Lower leg skin (tissue), 3 donors: Measurements from ENCODE around the gene MTHFSD.

Source experiments
- POLR2A ChIP-seq, 2 donors: fragments of 450-650 bp; IDR thresholded peaks; one replicate each; pipeline ENCODE4 v1.6.1; 2016 to 2017; ENCODE audit warnings: antibody characterized with exemption in 2 of 2, mild to moderate bottlenecking in 1 of 2, moderate library complexity in 1 of 2
- TF ChIP-seq, protein P1 (sequence below), 3 donors: fragments of 450-650 bp; IDR thresholded peaks; one replicate each; pipeline ENCODE4 v1.5.1; 2016; ENCODE audit warnings: antibody characterized with exemption in 3 of 3, mild to moderate bottlenecking in 3 of 3, moderate library complexity in 2 of 3

DNA sequence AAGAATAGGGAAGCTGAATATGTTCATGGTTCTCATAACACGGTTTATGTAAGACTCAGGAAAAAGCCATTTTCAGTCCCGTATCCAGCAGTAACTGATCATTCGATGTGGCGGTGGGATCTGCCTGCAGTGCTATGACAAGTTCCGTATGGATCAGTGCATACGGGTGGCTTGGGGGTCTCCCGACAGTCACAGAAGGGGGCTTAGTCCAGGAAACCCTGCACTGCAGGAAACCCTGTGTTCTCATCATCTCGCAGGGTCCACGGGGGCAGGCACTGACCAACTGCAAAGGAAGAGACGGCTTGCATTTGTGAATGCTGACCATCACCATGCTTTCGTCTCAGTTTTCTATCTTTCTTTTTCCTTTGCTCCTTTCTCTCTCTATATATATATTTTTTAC lies 7.7 kb downstream of the MTHFSD start:
- TF ChIP-seq, protein P1, sequence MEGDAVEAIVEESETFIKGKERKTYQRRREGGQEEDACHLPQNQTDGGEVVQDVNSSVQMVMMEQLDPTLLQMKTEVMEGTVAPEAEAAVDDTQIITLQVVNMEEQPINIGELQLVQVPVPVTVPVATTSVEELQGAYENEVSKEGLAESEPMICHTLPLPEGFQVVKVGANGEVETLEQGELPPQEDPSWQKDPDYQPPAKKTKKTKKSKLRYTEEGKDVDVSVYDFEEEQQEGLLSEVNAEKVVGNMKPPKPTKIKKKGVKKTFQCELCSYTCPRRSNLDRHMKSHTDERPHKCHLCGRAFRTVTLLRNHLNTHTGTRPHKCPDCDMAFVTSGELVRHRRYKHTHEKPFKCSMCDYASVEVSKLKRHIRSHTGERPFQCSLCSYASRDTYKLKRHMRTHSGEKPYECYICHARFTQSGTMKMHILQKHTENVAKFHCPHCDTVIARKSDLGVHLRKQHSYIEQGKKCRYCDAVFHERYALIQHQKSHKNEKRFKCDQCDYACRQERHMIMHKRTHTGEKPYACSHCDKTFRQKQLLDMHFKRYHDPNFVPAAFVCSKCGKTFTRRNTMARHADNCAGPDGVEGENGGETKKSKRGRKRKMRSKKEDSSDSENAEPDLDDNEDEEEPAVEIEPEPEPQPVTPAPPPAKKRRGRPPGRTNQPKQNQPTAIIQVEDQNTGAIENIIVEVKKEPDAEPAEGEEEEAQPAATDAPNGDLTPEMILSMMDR (IDR thresholded peaks at IDR 0.05), result no peak
- TF ChIP-seq POLR2A (IDR thresholded peaks at IDR 0.05), result no peak
